Transverse colon (tissue), 4 donors: ENCODE measurements around the gene CHCHD6. TPM values are rescaled to one million over a fixed set of nuclear protein-coding genes. Genes with fewer than 3 reads are reported as not detected.

Source experiments
- DNase-seq: peaks from one replicate; pipeline ENCODE4 v3.0.0-alpha.2; 2019
- H3K27ac ChIP-seq, 4 donors: fragments of 200-600 bp; sonication (generic); 2 replicates each; pipeline ENCODE4 v1.5.1; 2016 to 2018; ENCODE audit warnings: inconsistent platforms in 4 of 4
- H3K27me3 ChIP-seq: fragments of 200-600 bp; sonication (generic); 2 replicates; pipeline ENCODE4 v1.5.1; 2017; ENCODE audit warnings: inconsistent platforms
- H3K36me3 ChIP-seq, 4 donors: fragments of 200-600 bp; sonication (generic); 2 replicates each; pipeline ENCODE4 v1.5.1; 2017 to 2019; ENCODE audit warnings: inconsistent platforms in 4 of 4
- H3K4me1 ChIP-seq, 4 donors: fragments of 200-600 bp; sonication (generic); 2 replicates each; pipeline ENCODE4 v1.5.1; 2017 to 2020; ENCODE audit warnings: inconsistent platforms in 4 of 4
- H3K4me3 ChIP-seq, 4 donors: fragments of 200-600 bp; sonication (generic); 1 replicate in 1 of 4; 2 replicates in 3 of 4; pipeline versions ENCODE4 v1.5.1 to v1.6.1; 2017 to 2019; ENCODE audit warnings: inconsistent platforms in 4 of 4
- H3K9me3 ChIP-seq, 2 donors: fragments of 200-600 bp; sonication (generic); 2 replicates each; pipeline ENCODE4 v1.5.1; 2017 to 2019; ENCODE audit warnings: inconsistent platforms in 2 of 2
- EP300 ChIP-seq: sonication (generic); formaldehyde crosslinking; IDR thresholded peaks from one replicate; pipeline ENCODE4 v1.6.1; 2017; ENCODE audit warnings: antibody characterized with exemption, low read depth
- POLR2A ChIP-seq: fragments of 450-650 bp; IDR thresholded peaks from one replicate; pipeline ENCODE4 v1.6.1; 2016; ENCODE audit warnings: antibody characterized with exemption, mild to moderate bottlenecking, moderate library complexity
- POLR2AphosphoS5 ChIP-seq, 3 donors: sonication (generic); formaldehyde crosslinking; IDR thresholded peaks; one replicate each; pipeline ENCODE4 v1.6.1; 2016; ENCODE audit warnings: antibody characterized with exemption in 3 of 3
- WGBS, 2 donors: methylation state at CpG; one replicate each; pipeline ENCODE4 v1.1.5; 2018; ENCODE audit warnings: low coverage in 1 of 2; 5-methylcytosine and 5-hydroxymethylcytosine counted together
- in situ Hi-C, 4 donors: fragments of 200-750 bp; cut with MboI; loops; one replicate each; pipeline versions ENCODE4 v1.15.0 to v1.15.1; 2017; ENCODE audit warnings: low sequenced_read_pairs in 3 of 4, low pct_ligation_motif_present in 1 of 4, low pct_unique_long_range_greater_than_20kb in 1 of 4
- intact Hi-C: fragments of 100-400 bp; cut with DNase I; formaldehyde crosslinking; loops from one replicate; pipeline ENCODE4 v1.15.1; 2023; ENCODE audit warnings: low total_unique reads
- total RNA-seq, 4 donors: library from RNA; depleted of rRNA; stranded (reverse); fragments of >200 nt; gene quantifications; one replicate each; pipeline ENCODE4 v1.1.0, GENCODE V29; 2016
- TF ChIP-seq, protein P1 (sequence below), 5 experiments: fragments of 200-600 bp in 3 of 5; fragments of 450-650 bp in 2 of 5; sonication (generic) in 3 of 5; IDR thresholded peaks; 1 replicate in 2 of 5; 2 replicates in 3 of 5; pipeline ENCODE4 v1.5.1; 2016 to 2017; ENCODE audit warnings: antibody characterized with exemption in 5 of 5, inconsistent platforms in 3 of 5, mild to moderate bottlenecking in 2 of 5, moderate library complexity in 1 of 5

Gene CHCHD6
- total RNA-seq, 4 donors from 2014 or later, result 4.6 to 12.1 (median 5.3) TPM

GRCh38 chr3:126939338-126939718 lies 235.3 kb downstream of the CHCHD6 start:
- in situ Hi-C loops, result no loop called here
- H3K9me3 ChIP-seq, result no peaks in the 10 kb centered on the region
- DNase-seq, result no peak
- TF ChIP-seq POLR2A, result no peak
- TF ChIP-seq, protein P1, sequence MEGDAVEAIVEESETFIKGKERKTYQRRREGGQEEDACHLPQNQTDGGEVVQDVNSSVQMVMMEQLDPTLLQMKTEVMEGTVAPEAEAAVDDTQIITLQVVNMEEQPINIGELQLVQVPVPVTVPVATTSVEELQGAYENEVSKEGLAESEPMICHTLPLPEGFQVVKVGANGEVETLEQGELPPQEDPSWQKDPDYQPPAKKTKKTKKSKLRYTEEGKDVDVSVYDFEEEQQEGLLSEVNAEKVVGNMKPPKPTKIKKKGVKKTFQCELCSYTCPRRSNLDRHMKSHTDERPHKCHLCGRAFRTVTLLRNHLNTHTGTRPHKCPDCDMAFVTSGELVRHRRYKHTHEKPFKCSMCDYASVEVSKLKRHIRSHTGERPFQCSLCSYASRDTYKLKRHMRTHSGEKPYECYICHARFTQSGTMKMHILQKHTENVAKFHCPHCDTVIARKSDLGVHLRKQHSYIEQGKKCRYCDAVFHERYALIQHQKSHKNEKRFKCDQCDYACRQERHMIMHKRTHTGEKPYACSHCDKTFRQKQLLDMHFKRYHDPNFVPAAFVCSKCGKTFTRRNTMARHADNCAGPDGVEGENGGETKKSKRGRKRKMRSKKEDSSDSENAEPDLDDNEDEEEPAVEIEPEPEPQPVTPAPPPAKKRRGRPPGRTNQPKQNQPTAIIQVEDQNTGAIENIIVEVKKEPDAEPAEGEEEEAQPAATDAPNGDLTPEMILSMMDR (IDR thresholded peaks at IDR 0.05), result no peak
- no peak for TF ChIP-seq EP300
- no peak for TF ChIP-seq POLR2AphosphoS5 (IDR thresholded peaks at IDR 0.05)
- H3K27ac ChIP-seq, result no peak overlapping the region
- no peaks in the 10 kb centered on the region for H3K27me3 ChIP-seq
- H3K4me3 ChIP-seq, result no peak overlapping the region
- 76 to 90% methylated on average over 3 to 4 of the region's 4 CpGs for WGBS, 2 donors
- peaks cover 0 to 10% (median 10%) of the 10 kb centered on the region in 4 donors for H3K4me1 ChIP-seq
- no peaks in the 10 kb centered on the region for H3K36me3 ChIP-seq
- intact Hi-C loops, result no loop called here

DNA sequence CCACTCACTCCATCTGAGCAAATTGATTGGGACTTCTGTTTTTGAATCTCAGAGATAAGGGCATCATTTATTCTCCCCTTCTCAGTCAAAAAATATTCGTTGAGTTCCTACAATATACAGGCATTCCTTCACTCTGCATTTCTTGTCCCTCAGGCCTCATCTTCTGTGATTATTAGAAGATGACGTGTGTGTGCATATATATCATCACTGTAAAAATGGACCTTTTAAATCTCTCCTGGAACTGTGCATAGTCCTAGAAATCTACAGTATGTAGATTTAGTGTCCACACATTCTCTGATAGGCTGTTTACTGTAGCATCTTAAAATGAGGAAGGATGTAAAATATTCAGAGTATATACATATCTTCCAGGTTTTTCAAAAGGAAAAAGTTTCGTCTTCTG lies 235.7 kb downstream of the CHCHD6 start:
- in situ Hi-C loops (no loop called here), intact Hi-C loops (no loop called here)
- 82 to 91% methylated on average over 1 to 3 of the region's 3 CpGs for WGBS, 2 donors
- no peak for DNase-seq
- Histone ChIP-seq H3K9me3 (no peaks in the 10 kb centered on the region), H3K27ac (no peak overlapping the region), H3K4me3 (no peak overlapping the region), H3K4me1 (peaks cover 0 to 10% (median 10%) of the 10 kb centered on the region in 4 donors), H3K27me3 (no peaks in the 10 kb centered on the region), H3K36me3 (no peaks in the 10 kb centered on the region)
- TF ChIP-seq EP300 (no peak), POLR2AphosphoS5 (IDR thresholded peaks at IDR 0.05) (no peak), POLR2A (no peak)
- TF ChIP-seq, protein P1 (IDR thresholded peaks at IDR 0.05), result no peak

- in situ Hi-C loops (no loop called here), intact Hi-C loops (no loop called here)
- 77 to 85% methylated on average over 3 to 5 of the region's 5 CpGs for WGBS, 2 donors
- Histone ChIP-seq H3K4me3 (no peak overlapping the region), H3K4me1 (peaks cover 0 to 10% (median 10%) of the 10 kb centered on the region in 4 donors), H3K27ac (no peak overlapping the region), H3K27me3 (no peaks in the 10 kb centered on the region), H3K36me3 (no peaks in the 10 kb centered on the region), H3K9me3 (no peaks in the 10 kb centered on the region)
- DNase-seq, result no peak
- TF ChIP-seq EP300, result no peak
- no peak for TF ChIP-seq POLR2A
- TF ChIP-seq POLR2AphosphoS5 (IDR thresholded peaks at IDR 0.05), result no peak
- TF ChIP-seq, protein P1 (IDR thresholded peaks at IDR 0.05), result no peak
Measured at GRCh38 chr3:126941721-126942270, 237.8 kb downstream of the CHCHD6 start.

GRCh38 chr3:126944089-126944965 lies 240.3 kb downstream of the CHCHD6 start:
- no peaks in the 10 kb centered on the region for H3K9me3 ChIP-seq
- 91 to 100% methylated on average over 1 to 12 of the region's 12 CpGs for WGBS, 2 donors
- no peaks in the 10 kb centered on the region for H3K27me3 ChIP-seq
- in situ Hi-C loops, result no loop called here
- TF ChIP-seq, protein P1 (IDR thresholded peaks at IDR 0.05), result no peak
- TF ChIP-seq POLR2AphosphoS5 (IDR thresholded peaks at IDR 0.05) (no peak), POLR2A (no peak), EP300 (no peak)
- peaks cover 0 to 2% (median under 1%) of the 10 kb centered on the region in 4 donors for H3K4me1 ChIP-seq
- no peak overlapping the region for H3K27ac ChIP-seq
- no peak for DNase-seq
- no peak overlapping the region for H3K4me3 ChIP-seq
- intact Hi-C loops, result no loop called here
- H3K36me3 ChIP-seq, result no peaks in the 10 kb centered on the region
